Left ventricle myocardium inferior (tissue), 1 donor: ENCODE measurements around the gene CCDC50. TPM values are rescaled to one million over a fixed set of nuclear protein-coding genes. Genes with fewer than 3 reads are reported as not detected.

Experiments used
- DNase-seq: peaks from one replicate; pipeline ENCODE4 v3.0.0-alpha.2; 2020
- H3K27ac ChIP-seq: fragments of 200-600 bp; replicated peaks from 2 replicates; pipeline ENCODE4 v1.8.0; 2021
- H3K27me3 ChIP-seq: fragments of 200-600 bp; 2 replicates; pipeline ENCODE4 v1.8.0; 2021; ENCODE audit warnings: low read depth
- H3K36me3 ChIP-seq: fragments of 200-600 bp; 2 replicates; pipeline ENCODE4 v1.8.0; 2021
- H3K4me1 ChIP-seq: fragments of 200-600 bp; 2 replicates; pipeline ENCODE4 v1.8.0; 2021
- H3K4me3 ChIP-seq: fragments of 200-600 bp; 2 replicates; pipeline ENCODE4 v1.8.0; 2021; ENCODE audit warnings: mild to moderate bottlenecking, moderate library complexity
- H3K9me3 ChIP-seq: fragments of 200-600 bp; replicated peaks from 2 replicates; pipeline ENCODE4 v1.8.0; 2021
- intact Hi-C: fragments of 100-400 bp; cut with micrococcal nuclease; formaldehyde crosslinking; loops from one replicate; pipeline ENCODE4 v1.11.0; 2022
- total RNA-seq: library from RNA; stranded (reverse); fragmentation: NEBNext Ultra II Directional; extraction: Animal tissue kit (Norgen Biotek cat#: 25700); gene quantifications from one replicate; pipeline ENCODE4 v1.2.1, GENCODE V29; 2021
- TF ChIP-seq, protein P1 (sequence below): fragments of 200-600 bp; IDR thresholded peaks from 2 replicates; pipeline ENCODE4 v1.8.0; 2021; ENCODE audit warnings: antibody characterized with exemption, mild to moderate bottlenecking, borderline replicate concordance
- donor health status: DM: no; HTN: yes; CAD: no; lungs with severe emphysema.

CCDC50 gene
- total RNA-seq, 1 donor from 2014 or later: 52.1 TPM

DNA sequence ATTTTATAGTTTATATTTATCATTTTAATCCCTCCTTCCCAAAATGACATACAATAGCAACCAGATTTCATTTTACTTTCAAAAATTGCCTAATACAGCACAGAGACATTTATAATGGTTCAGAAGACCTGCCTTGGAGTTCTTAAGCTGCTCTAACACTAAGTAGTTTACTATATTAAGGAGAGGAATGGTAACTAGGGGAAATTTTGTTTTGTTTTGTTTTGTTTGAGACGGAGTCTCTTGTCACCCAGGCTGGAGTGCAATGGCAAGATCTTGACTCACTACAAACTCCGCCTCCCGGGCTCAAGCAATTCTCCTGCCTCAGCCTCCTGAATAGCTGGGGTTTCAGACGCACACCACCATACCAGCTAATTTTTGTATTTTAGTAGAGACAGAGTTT lies 22.8 kb upstream of the CCDC50 start:
- Histone ChIP-seq H3K4me3 (no peak overlapping the region), H3K27me3 (no peaks in the 10 kb centered on the region)
- intact Hi-C loops: no loop called here

DNA sequence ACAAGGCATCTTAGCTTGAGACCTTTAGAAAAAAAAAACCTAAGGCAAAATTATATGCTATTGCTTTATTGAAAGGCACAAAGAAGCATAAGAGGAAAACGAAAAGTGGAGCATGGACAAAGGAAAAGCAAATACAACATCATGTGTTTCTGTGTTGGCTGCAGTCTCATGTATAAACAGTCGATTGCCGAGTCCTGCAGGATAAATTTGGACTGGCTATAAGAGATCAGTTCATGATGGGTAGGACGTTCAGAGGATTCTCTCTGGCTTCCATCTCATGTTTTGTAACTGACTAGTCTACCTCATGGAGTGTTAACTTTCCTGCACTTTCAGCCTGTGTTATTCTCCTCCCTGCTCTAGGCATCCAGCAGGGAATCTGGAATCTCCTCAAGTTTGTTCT lies 21.9 kb upstream of the CCDC50 start:
- DNase-seq: no peak
- Histone ChIP-seq H3K27me3 (no peaks in the 10 kb centered on the region), H3K4me1 (no peaks in the 10 kb centered on the region), H3K27ac (no peak overlapping the region), H3K4me3 (no peak overlapping the region), H3K36me3 (no peaks in the 10 kb centered on the region), H3K9me3 (no peaks in the 10 kb centered on the region)
- TF ChIP-seq, protein P1, sequence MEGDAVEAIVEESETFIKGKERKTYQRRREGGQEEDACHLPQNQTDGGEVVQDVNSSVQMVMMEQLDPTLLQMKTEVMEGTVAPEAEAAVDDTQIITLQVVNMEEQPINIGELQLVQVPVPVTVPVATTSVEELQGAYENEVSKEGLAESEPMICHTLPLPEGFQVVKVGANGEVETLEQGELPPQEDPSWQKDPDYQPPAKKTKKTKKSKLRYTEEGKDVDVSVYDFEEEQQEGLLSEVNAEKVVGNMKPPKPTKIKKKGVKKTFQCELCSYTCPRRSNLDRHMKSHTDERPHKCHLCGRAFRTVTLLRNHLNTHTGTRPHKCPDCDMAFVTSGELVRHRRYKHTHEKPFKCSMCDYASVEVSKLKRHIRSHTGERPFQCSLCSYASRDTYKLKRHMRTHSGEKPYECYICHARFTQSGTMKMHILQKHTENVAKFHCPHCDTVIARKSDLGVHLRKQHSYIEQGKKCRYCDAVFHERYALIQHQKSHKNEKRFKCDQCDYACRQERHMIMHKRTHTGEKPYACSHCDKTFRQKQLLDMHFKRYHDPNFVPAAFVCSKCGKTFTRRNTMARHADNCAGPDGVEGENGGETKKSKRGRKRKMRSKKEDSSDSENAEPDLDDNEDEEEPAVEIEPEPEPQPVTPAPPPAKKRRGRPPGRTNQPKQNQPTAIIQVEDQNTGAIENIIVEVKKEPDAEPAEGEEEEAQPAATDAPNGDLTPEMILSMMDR: no peak
- intact Hi-C loops: no loop called here

More for the DNA sequence above, 22.8 kb upstream of the CCDC50 start:
- H3K9me3 ChIP-seq: no peaks in the 10 kb centered on the region
- DNase-seq: no peak
- no peak overlapping the region for H3K27ac ChIP-seq
- H3K4me1 ChIP-seq: no peaks in the 10 kb centered on the region
- TF ChIP-seq, protein P1: no peak
- H3K36me3 ChIP-seq: no peaks in the 10 kb centered on the region

DNA sequence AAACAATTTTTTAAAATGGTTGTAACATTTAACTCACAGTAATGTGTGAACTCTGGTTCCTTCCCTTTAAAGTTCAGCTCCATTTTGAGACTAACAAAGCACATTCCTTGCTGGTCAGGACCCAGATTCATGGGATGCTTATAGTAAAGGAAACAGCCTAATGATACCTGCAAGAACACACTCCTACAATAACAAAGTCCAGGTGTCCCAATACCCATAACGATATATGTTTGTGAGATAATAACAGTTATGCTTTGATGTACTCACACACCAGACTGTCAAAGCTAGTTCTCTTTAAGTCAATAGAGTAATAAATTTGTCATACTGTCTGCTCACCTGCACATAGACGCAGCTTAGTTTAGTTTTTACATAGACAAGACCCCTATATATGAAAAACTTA lies 15.9 kb upstream of the CCDC50 start:
- intact Hi-C loops: no loop called here
- Histone ChIP-seq H3K27ac (no peak overlapping the region), H3K4me3 (no peak overlapping the region), H3K9me3 (peaks cover 3% of the 10 kb centered on the region), H3K27me3 (no peaks in the 10 kb centered on the region), H3K4me1 (no peaks in the 10 kb centered on the region), H3K36me3 (no peaks in the 10 kb centered on the region)
- DNase-seq: no peak
- TF ChIP-seq, protein P1: no peak

DNA sequence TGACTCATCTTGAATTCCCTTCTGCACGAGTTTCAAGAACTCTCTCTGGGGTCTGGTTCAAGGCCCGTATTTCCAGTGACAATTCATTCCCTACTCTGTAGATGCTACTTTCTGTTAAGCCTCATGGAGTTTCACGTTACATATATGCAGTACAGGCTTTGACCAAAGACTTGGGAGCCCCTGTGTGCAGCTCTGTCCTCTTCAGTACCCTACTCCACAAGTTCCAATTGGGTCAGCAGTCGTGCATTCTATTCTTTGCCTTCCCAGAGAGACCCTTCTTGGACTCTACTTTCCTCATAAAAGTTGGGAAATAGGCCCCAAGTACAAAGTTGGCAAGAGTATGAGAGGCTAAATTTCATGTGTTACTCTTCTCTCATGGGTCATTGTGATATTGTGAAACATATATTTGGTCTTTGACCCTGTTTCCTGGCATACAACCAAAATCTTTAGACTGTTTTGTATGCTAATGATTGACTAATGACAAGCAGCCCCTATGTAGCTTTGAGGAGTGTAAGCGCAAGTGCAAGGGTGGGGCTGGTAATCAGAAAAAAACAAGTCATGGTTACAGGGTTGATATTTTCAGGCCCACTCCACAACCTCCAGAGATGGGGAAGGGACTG lies 15.0 kb upstream of the CCDC50 start:
- TF ChIP-seq, protein P1: no peak
- H3K27ac ChIP-seq: no peak overlapping the region
- intact Hi-C loops: no loop called here

DNA sequence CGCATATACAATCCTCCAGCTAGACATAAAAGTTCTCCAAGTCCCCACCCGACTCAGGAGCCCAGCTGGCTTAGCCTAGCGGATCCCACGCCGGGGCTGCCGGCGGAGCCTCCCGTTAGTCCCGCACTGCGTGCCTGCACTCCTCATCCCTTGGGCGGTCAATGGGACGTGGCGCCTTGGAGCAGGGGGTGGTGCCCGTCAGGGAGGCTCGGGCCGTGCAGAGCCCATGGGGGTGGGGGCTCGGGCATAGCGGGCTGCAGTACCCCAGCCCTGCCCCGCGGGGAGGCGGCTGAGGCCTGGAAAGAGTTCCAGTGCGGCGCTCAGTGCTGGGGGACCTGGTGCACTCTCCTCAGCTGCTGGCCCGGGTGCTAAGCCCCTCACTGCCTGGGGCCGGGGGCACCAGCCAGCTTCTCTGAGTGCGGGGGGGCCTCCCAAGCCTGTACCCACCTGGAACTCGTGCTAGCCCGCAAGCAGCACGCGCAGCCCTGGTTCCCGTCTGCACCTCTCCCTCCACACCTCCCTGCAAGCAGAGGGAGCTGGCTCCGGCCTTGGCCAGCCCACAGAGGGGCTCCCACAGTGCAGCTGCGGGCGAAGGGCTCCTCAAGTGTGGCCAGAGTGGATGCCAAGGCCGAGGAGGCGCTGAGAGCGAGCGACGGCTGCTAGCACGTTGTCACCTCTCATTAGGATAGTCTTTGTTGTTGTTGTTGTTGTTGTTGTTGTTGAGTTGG lies 12.2 kb upstream of the CCDC50 start:
- TF ChIP-seq, protein P1: no peak

More for the DNA sequence above, 15.0 kb upstream of the CCDC50 start:
- H3K4me1 ChIP-seq: no peaks in the 10 kb centered on the region
- DNase-seq: no peak
- H3K9me3 ChIP-seq: peaks cover 3% of the 10 kb centered on the region
- no peaks in the 10 kb centered on the region for H3K27me3 ChIP-seq
- H3K36me3 ChIP-seq: no peaks in the 10 kb centered on the region
- no peak overlapping the region for H3K4me3 ChIP-seq

More for the DNA sequence above, 12.2 kb upstream of the CCDC50 start:
- Histone ChIP-seq H3K36me3 (no peaks in the 10 kb centered on the region), H3K27me3 (no peaks in the 10 kb centered on the region), H3K9me3 (peaks cover 3% of the 10 kb centered on the region), H3K4me3 (no peak overlapping the region), H3K4me1 (no peaks in the 10 kb centered on the region), H3K27ac (no peak overlapping the region)
- intact Hi-C loops: no loop called here
- no peak for DNase-seq
